G401.6 (cell line): ENCODE measurements around the gene SSBP2.
A peak's percentile ranks its signal among the peaks of the same experiment; 100 is the strongest.
"Not testable (repeated sequence)": the region's sequence is repeated elsewhere in the genome, so short reads cannot be mapped to it uniquely, and the experiment has no call there.

Source experiments
- FAIRE-seq: peaks from 2 replicates; lab custom pipeline; 2012; peaks lifted over from hg19 to GRCh38; lab: Jason Lieb, UNC

The SSBP2 gene

GRCh38 chr5:81656783-81657182 lies 94.1 kb downstream of the SSBP2 start:
- no peak for FAIRE-seq

- FAIRE-seq: no peak
These were observed 99.9 kb downstream of the SSBP2 start for GRCh38 chr5:81650987-81651386.

GRCh38 chr5:81646469-81646995 lies 104.4 kb downstream of the SSBP2 start:
- FAIRE-seq: no peak

GRCh38 chr5:81642210-81642609 lies 108.7 kb downstream of the SSBP2 start:
- no peak for FAIRE-seq

- no peak for FAIRE-seq
These were observed 111.3 kb downstream of the SSBP2 start for GRCh38 chr5:81639556-81639955.

- FAIRE-seq: no peak
These were observed 112.4 kb downstream of the SSBP2 start for GRCh38 chr5:81638471-81638870.

GRCh38 chr5:81633891-81634290 lies 117.0 kb downstream of the SSBP2 start:
- no peak for FAIRE-seq

- no peak for FAIRE-seq
These were observed 117.4 kb downstream of the SSBP2 start for GRCh38 chr5:81633471-81633870.

- no peak for FAIRE-seq
These were observed 118.2 kb downstream of the SSBP2 start for GRCh38 chr5:81632679-81633078.

GRCh38 chr5:81631621-81632020 lies 119.3 kb downstream of the SSBP2 start:
- no peak for FAIRE-seq

GRCh38 chr5:81631124-81631523 lies 119.8 kb downstream of the SSBP2 start:
- FAIRE-seq: no peak

GRCh38 chr5:81630684-81631083 lies 120.2 kb downstream of the SSBP2 start:
- no peak for FAIRE-seq

- no peak for FAIRE-seq
These were observed 120.9 kb downstream of the SSBP2 start for GRCh38 chr5:81629986-81630385.

GRCh38 chr5:81628061-81628460 lies 122.8 kb downstream of the SSBP2 start:
- not testable (repeated sequence) for FAIRE-seq

GRCh38 chr5:81626524-81626923 lies 124.4 kb downstream of the SSBP2 start:
- no peak for FAIRE-seq

GRCh38 chr5:81609810-81610375 lies 141.0 kb downstream of the SSBP2 start:
- FAIRE-seq: no peak

- no peak for FAIRE-seq
These were observed 141.9 kb downstream of the SSBP2 start for GRCh38 chr5:81608976-81609375.

GRCh38 chr5:81607693-81608092 lies 143.2 kb downstream of the SSBP2 start:
- no peak for FAIRE-seq

- no peak for FAIRE-seq
These were observed 144.7 kb downstream of the SSBP2 start for GRCh38 chr5:81606150-81606549.

GRCh38 chr5:81605299-81605698 lies 145.6 kb downstream of the SSBP2 start:
- FAIRE-seq: peak; percentile 19

- FAIRE-seq: no peak
These were observed 146.7 kb downstream of the SSBP2 start for GRCh38 chr5:81604193-81604592.

- no peak for FAIRE-seq
These were observed 149.0 kb downstream of the SSBP2 start for GRCh38 chr5:81601919-81602318.

- FAIRE-seq: not testable (repeated sequence)
These were observed 158.8 kb downstream of the SSBP2 start for GRCh38 chr5:81592085-81592484.

- FAIRE-seq: no peak
These were observed 160.2 kb downstream of the SSBP2 start for GRCh38 chr5:81590498-81591384.
